Caco-2 (cell line): ENCODE measurements around the gene SNX27. TPM values are rescaled to one million over a fixed set of nuclear protein-coding genes. Genes with fewer than 3 reads are reported as not detected.
"Not testable (repeated sequence)": the region's sequence is repeated elsewhere in the genome, so short reads cannot be mapped to it uniquely, and the experiment has no call there.

Experiments used
- BruUV-seq: library from RNA; stranded (reverse); fragments of 400-500 nt; replicated peaks from 2 replicates; lab custom pipeline; 2021; lab: Mats Ljungman, UMichigan
- CTCF ChIA-PET: fragments of 300-600 bp; sonication (Branson Sonifier 250); formaldehyde crosslinking; loops from one replicate; lab custom pipeline; 2022; ENCODE audit warnings: antibody characterized with exemption; lab: Charles Lee
- POLR2A ChIA-PET: fragments of 300-600 bp; sonication (Branson Sonifier 250); formaldehyde crosslinking; loops from one replicate; lab custom pipeline; 2022; ENCODE audit warnings: antibody characterized with exemption; lab: Charles Lee
- DNase-seq, 2 experiments: peaks; one replicate each; pipeline versions ENCODE4 v3.0.0 to v3.0.0-alpha.2; 2020 to 2022
- H3K27me3 ChIP-seq: replicated peaks from 2 replicates; pipeline ENCODE4 v1.6.0; 2011; ENCODE audit warnings: low read length; ENCODE audit not compliant: control insufficient read depth, insufficient read depth
- H3K36me3 ChIP-seq: 2 replicates; pipeline ENCODE4 v1.5.1; 2011; ENCODE audit warnings: low read length; ENCODE audit not compliant: control insufficient read depth, insufficient read depth
- H3K4me1 ChIP-seq: fragments of 250-450 bp; sonication (Bioruptor Pico); 2 replicates; pipeline ENCODE4 v1.5.1; 2020; ENCODE audit warnings: mild to moderate bottlenecking
- H3K4me3 ChIP-seq: 2 replicates; pipeline ENCODE4 v1.5.1; 2011; ENCODE audit warnings: low read depth, mild to moderate bottlenecking, control low read depth, low read length
- H3K9me3 ChIP-seq: fragments of 250-450 bp; sonication (Bioruptor Pico); 2 replicates; pipeline ENCODE4 v1.5.1; 2020; ENCODE audit warnings: mild to moderate bottlenecking, moderate library complexity
- H3K27ac Mint-ChIP-seq: one replicate; pipeline ENCODE4 v1.8.0; 2022; ENCODE audit warnings: mixed read lengths; ENCODE audit not compliant: unreplicated experiment
- H3K27me3 Mint-ChIP-seq: one replicate; pipeline ENCODE4 v1.8.0; 2022; ENCODE audit warnings: mixed read lengths; ENCODE audit not compliant: insufficient read depth, unreplicated experiment
- H3K36me3 Mint-ChIP-seq: one replicate; pipeline ENCODE4 v1.8.0; 2022; ENCODE audit warnings: mild to moderate bottlenecking, mixed read lengths; ENCODE audit not compliant: insufficient read depth, unreplicated experiment
- H3K4me1 Mint-ChIP-seq: one replicate; pipeline ENCODE4 v1.8.0; 2022; ENCODE audit warnings: low read depth, mixed read lengths; ENCODE audit not compliant: unreplicated experiment
- H3K4me3 Mint-ChIP-seq: one replicate; pipeline ENCODE4 v1.8.0; 2022; ENCODE audit warnings: mild to moderate bottlenecking, moderate library complexity, mixed read lengths; ENCODE audit not compliant: unreplicated experiment
- H3K9me3 Mint-ChIP-seq: one replicate; pipeline ENCODE4 v1.8.0; 2022; ENCODE audit warnings: mixed read lengths; ENCODE audit not compliant: unreplicated experiment
- intact Hi-C: fragments of 100-400 bp; cut with micrococcal nuclease; formaldehyde crosslinking; loops from one replicate; pipeline ENCODE4 v1.10.0; 2022; ENCODE audit not compliant: unreplicated experiment
- total RNA-seq: library from RNA; stranded (reverse); gene quantifications from 2 replicates; pipeline ENCODE4 v1.2.3, GENCODE V29; 2022
- TF ChIP-seq, protein P1 (sequence below), 2 experiments: fragments of 200-600 bp in 1 of 2; IDR thresholded peaks; 1 replicate in 1 of 2; 2 replicates in 1 of 2; pipeline versions ENCODE4 v1.5.1 to v1.8.0; 2011 to 2022; ENCODE audit warnings: antibody characterized with exemption in 1 of 2, control low read depth in 1 of 2, inconsistent platforms in 1 of 2, low read depth in 1 of 2, low read length in 1 of 2, mild to moderate bottlenecking in 1 of 2, moderate library complexity in 1 of 2; ENCODE audit not compliant: insufficient read depth in 1 of 2, severe bottlenecking in 1 of 2, unreplicated experiment in 1 of 2

SNX27 gene
- total RNA-seq, 1 experiment from 2014 or later: 47.2 TPM

DNA sequence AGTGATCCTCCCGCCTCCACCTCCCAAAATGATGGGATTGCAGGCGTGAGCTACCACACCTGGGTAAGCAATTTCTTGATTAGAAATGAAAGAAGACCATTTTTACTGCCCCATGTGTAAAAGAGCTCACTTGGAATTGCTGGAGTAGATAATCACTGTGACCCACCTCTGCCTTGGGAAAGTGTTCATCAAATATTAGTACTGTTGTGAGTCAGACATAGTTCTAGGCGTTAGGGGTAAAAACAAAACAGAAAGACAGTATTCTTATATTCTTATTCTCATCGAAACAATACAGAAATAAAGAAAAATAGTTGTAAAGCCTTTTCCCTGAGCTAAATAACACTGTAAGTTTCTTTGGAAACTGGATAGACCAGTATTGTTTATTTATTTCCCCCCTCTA lies 68.5 kb downstream of the SNX27 start:
- intact Hi-C loops: loop anchor here (10.0 kb wide), 1 partner anchor 236 kb away; no protein-coding TSS in a partner anchor
- CTCF ChIA-PET: no interaction called here
- peaks cover 19% of the 10 kb centered on the region for H3K36me3 Mint-ChIP-seq
- Histone ChIP-seq H3K27me3 (no peaks in the 10 kb centered on the region), H3K36me3 (no peaks in the 10 kb centered on the region), H3K9me3 (no peaks in the 10 kb centered on the region), H3K4me1 (no peaks in the 10 kb centered on the region), H3K4me3 (no peak overlapping the region)
- H3K9me3 Mint-ChIP-seq: no peaks in the 10 kb centered on the region
- POLR2A ChIA-PET: no interaction called here
- H3K27ac Mint-ChIP-seq: no peak overlapping the region
- no peaks in the 10 kb centered on the region for H3K27me3 Mint-ChIP-seq
- TF ChIP-seq, protein P1, sequence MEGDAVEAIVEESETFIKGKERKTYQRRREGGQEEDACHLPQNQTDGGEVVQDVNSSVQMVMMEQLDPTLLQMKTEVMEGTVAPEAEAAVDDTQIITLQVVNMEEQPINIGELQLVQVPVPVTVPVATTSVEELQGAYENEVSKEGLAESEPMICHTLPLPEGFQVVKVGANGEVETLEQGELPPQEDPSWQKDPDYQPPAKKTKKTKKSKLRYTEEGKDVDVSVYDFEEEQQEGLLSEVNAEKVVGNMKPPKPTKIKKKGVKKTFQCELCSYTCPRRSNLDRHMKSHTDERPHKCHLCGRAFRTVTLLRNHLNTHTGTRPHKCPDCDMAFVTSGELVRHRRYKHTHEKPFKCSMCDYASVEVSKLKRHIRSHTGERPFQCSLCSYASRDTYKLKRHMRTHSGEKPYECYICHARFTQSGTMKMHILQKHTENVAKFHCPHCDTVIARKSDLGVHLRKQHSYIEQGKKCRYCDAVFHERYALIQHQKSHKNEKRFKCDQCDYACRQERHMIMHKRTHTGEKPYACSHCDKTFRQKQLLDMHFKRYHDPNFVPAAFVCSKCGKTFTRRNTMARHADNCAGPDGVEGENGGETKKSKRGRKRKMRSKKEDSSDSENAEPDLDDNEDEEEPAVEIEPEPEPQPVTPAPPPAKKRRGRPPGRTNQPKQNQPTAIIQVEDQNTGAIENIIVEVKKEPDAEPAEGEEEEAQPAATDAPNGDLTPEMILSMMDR (IDR thresholded peaks at IDR 0.05; ENCODE audit: insufficient read depth in 1 of 2, low read depth in 1 of 2, low read length in 1 of 2, severe bottlenecking in 1 of 2, unreplicated experiment in 1 of 2): no peak
- no peak overlapping the region for H3K4me3 Mint-ChIP-seq
- DNase-seq: no peak
- BruUV-seq: no TSS peak
- no peaks in the 10 kb centered on the region for H3K4me1 Mint-ChIP-seq

DNA sequence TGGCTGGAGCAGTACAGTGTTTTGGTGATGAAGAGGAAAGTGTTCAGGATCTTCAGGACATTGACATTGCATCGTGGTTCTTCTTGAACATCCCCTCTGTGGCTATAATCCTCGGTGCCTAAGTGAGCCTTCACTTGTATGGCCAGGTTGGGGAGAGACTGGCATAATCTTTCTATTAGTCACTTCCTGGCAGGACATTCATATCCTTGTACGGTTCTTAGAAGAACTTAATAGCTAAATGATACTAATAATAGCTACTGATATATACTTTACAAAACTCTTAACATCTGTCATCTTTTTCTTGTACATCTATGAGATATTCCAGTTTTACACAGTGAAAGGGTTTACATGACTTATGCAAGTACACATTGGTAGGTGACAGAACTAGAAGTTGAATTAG lies 69.0 kb downstream of the SNX27 start:
- H3K27me3 Mint-ChIP-seq: no peaks in the 10 kb centered on the region
- intact Hi-C loops: loop anchor here (10.0 kb wide), 1 partner anchor 236 kb away; no protein-coding TSS in a partner anchor
- no peaks in the 10 kb centered on the region for H3K27me3 ChIP-seq
- ChIA-PET POLR2A (no interaction called here), CTCF (no interaction called here)
- DNase-seq: no peak
- no peaks in the 10 kb centered on the region for H3K9me3 ChIP-seq
- no peaks in the 10 kb centered on the region for H3K4me1 ChIP-seq
- BruUV-seq: no TSS peak
- H3K4me3 ChIP-seq: no peak overlapping the region
- H3K9me3 Mint-ChIP-seq: no peaks in the 10 kb centered on the region
- H3K4me3 Mint-ChIP-seq: no peak overlapping the region
- H3K27ac Mint-ChIP-seq: no peak overlapping the region
- TF ChIP-seq, protein P1 (IDR thresholded peaks at IDR 0.05; ENCODE audit: insufficient read depth in 1 of 2, low read depth in 1 of 2, low read length in 1 of 2, severe bottlenecking in 1 of 2, unreplicated experiment in 1 of 2): no peak
- peaks cover 19% of the 10 kb centered on the region for H3K36me3 Mint-ChIP-seq
- H3K36me3 ChIP-seq: no peaks in the 10 kb centered on the region
- no peaks in the 10 kb centered on the region for H3K4me1 Mint-ChIP-seq

DNA sequence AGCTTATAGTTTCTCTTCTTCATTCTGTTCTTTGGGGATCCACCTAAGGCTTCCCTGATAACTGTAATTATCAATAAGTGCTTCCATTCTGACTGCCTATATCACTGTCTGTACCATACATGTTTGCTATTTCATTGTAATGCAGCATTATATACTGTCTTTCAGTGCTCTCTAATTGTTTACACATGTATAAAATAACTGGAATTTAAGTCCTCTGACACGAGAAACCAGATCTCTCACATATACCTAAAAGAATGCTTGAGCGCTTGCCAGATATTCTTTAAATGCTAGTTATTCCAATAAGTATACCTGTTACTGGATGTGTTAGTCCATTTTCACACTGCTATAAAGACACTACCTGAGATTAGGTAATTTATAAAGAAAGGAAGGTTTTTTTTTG lies 70.1 kb downstream of the SNX27 start:
- Mint-ChIP-seq H3K4me1 (no peaks in the 10 kb centered on the region), H3K4me3 (no peak overlapping the region), H3K27ac (no peak overlapping the region), H3K36me3 (peaks cover 19% of the 10 kb centered on the region), H3K9me3 (no peaks in the 10 kb centered on the region), H3K27me3 (no peaks in the 10 kb centered on the region)
- POLR2A ChIA-PET: no interaction called here
- Histone ChIP-seq H3K36me3 (no peaks in the 10 kb centered on the region), H3K27me3 (no peaks in the 10 kb centered on the region), H3K4me3 (no peak overlapping the region), H3K4me1 (no peaks in the 10 kb centered on the region), H3K9me3 (no peaks in the 10 kb centered on the region)
- BruUV-seq: no TSS peak
- DNase-seq: no peak
- intact Hi-C loops: loop anchor here (10.0 kb wide), 1 partner anchor 237 kb away; no protein-coding TSS in a partner anchor
- CTCF ChIA-PET: no interaction called here
- TF ChIP-seq, protein P1 (IDR thresholded peaks at IDR 0.05; ENCODE audit: insufficient read depth in 1 of 2, low read depth in 1 of 2, low read length in 1 of 2, severe bottlenecking in 1 of 2, unreplicated experiment in 1 of 2): no peak

DNA sequence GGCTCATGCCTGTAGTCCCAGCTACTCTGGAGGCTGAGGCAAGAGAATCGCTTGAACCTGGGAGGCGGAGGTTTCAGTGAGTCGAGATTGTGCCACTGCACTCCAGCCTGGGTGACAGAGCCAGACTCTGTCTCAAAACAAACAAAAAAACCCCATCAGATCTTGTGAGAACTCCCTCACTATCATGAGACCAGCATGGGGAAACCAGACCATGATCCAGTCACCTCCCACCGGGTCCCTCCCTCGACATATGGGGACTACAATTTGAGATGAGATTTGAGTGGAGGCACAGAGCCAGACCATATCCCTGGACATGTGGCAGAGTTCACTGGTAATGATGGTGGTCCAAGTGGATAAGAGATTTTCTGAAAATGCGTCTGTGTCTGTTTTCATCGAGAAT lies 71.1 kb downstream of the SNX27 start:
- BruUV-seq, CTCF ChIA-PET, POLR2A ChIA-PET, H3K4me1 ChIP-seq, H3K4me1 Mint-ChIP-seq, H3K27ac Mint-ChIP-seq, DNase-seq, H3K9me3 ChIP-seq, H3K36me3 ChIP-seq, H3K4me3 Mint-ChIP-seq, H3K27me3 ChIP-seq, H3K4me3 ChIP-seq, H3K27me3 Mint-ChIP-seq, H3K9me3 Mint-ChIP-seq: not testable (repeated sequence)
- H3K36me3 Mint-ChIP-seq: peaks cover 24% of the 10 kb centered on the region
- intact Hi-C loops: loop anchor here (10.0 kb wide), 1 partner anchor 238 kb away; no protein-coding TSS in a partner anchor
